Jurkat, Clone E6-1 (cell line): ENCODE results near the gene TM9SF2.

Source experiments
- DNase-seq: peaks from one replicate; pipeline ENCODE4 v3.0.0-alpha.2; 2011; ENCODE audit warnings: low read depth, low spot score
- H3K4me3 ChIP-seq: 2 replicates; pipeline ENCODE4 v1.5.1; 2011; ENCODE audit warnings: mild to moderate bottlenecking, low read length, control low read depth, moderate library complexity

The TM9SF2 gene

GRCh38 chr13:99523838-99524237 is 22.6 kb downstream of the TM9SF2 start:
- DNase-seq, result no peak
- H3K4me3 ChIP-seq, result no peak overlapping the region

DNA sequence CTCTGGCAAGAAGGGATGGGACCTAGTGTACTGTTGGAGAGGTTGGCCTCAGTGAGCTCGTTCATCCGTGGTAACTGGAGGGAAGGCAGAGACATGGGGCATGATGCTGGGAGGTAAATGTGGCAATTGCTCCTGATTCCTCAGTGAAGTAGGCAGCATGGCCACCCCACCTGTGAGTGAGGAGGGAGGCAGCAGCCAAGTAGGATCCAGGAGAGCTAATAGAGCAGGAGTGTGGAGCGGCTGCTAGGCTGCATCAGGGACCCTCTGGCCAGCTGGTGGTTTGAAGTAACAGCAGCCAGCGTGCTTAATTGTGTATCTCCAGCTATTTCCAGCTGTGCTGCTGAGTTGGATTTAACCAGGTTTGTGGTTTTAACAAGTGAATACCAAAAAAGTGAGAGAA is 24.7 kb downstream of the TM9SF2 start:
- no peak for DNase-seq
- H3K4me3 ChIP-seq, result no peak overlapping the region

DNA sequence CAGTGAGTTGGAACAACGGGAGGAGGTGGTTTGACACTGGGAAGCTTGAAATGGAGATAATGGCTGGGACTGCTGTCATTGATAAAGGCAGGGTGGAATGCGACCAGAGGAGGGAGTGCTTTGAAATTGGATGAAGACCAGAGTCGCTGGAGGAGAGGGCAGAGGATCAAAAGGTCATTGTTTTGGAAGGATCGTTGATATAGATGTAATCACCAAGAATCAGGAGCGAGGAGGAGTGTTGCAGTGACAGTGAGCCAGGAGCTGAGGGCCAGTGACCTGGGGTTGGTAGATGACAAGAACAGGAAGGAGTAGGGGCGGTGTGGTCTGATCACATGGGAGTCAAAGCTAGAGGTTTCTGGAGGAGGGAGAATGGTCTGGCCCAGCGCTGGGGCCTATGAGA is 25.3 kb downstream of the TM9SF2 start:
- H3K4me3 ChIP-seq, result no peak overlapping the region
- no peak for DNase-seq

DNA sequence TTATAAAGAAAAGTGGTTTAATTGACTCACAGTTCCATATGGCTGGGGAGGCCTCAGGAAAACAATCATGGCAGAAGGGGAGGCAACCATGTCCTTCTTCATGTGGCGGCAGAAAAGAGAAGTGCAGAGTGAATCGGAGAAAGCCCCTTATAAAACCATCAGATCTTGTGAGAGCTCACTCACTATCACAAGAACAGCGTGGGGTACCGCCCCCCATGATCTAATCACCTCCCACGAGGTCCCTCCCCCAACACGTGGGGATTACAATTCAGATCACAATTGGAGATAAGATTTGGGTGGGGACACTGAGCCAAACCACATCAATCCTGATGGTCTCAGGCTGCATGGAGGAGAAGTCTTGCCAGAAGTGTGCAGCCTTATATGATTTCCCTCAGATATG is 26.0 kb downstream of the TM9SF2 start:
- H3K4me3 ChIP-seq, result no peak overlapping the region
- peak; percentile 18 for DNase-seq

- no peak for DNase-seq
- H3K4me3 ChIP-seq, result no peak overlapping the region
Observed at GRCh38 chr13:99528547-99528946, 27.3 kb downstream of the TM9SF2 start.

DNA sequence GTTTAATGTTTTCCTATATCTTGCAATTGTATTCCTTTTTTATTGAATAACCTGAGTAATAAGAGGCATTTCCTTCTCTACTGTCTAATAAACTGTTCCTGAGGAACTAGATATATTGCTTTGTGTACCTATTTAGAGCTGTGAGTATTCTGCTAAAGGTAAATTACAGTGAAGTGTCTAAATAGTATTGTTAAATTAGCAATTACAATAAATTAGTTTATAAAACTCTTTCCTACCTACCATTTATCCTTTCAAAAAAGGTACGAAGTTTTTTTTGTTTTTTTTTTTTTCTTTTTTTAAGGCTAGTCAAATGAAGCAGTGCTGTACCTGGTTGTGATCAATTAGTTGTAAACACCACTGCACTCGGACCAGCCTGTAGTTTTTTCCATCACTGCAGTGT is 34.8 kb downstream of the TM9SF2 start:
- DNase-seq, result no peak
- no peak overlapping the region for H3K4me3 ChIP-seq

- no peak for DNase-seq
- no peak overlapping the region for H3K4me3 ChIP-seq
Observed at GRCh38 chr13:99540530-99540929, 39.3 kb downstream of the TM9SF2 start.

DNA sequence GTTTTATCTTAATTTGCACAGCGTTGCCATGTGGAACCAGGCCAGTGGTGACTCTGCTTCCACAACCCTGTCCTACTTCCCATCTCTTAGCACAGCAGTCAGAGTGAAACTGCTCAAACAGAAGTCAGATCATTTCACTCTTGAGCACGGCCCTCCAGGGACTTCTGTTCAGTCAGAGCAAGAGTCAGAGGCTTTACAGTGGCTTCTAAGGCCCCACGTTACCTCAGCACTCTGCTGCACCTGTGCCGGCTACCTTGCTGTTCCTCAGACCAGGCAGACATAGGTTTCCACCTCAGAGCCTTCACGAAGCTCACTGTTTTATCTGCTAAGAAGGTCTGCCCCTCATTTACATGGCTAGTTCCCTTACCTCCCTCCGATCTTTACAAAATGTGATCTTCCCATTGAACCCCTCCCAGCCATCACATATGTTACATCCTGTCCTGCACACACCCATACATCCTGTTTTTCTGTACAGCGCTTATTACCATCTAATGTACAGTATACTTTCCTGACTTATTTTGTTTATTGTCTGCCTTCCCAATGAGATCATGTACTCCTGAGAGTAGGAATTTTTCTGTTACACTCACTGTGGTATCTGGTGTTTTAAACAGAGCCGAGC is 41.6 kb downstream of the TM9SF2 start:
- H3K4me3 ChIP-seq, result no peak overlapping the region
- no peak for DNase-seq

- H3K4me3 ChIP-seq, result no peak overlapping the region
Observed at GRCh38 chr13:99545361-99545760, 44.1 kb downstream of the TM9SF2 start.

DNA sequence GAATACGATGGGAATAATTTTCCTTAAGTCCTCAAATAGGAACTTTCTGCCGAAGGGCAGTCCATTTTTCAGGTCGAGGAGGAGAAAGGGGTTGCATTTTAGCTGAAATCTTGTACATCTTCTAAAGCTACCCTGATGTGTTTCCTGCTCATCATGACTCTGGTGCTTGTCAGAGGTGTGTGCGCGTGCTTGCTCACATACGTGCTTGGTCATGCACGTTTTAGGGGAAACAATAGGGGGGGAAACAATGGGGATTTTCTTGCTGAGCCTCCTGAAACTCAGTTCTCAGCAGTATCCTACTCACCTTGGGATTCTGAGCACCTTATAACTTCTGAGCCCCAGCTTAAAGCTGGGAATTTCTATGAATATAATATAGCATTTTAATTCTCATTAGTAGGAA is 44.7 kb downstream of the TM9SF2 start:
- DNase-seq, result no peak
- H3K4me3 ChIP-seq, result no peak overlapping the region

More at GRCh38 chr13:99545361-99545760, 44.1 kb downstream of the TM9SF2 start:
- no peak for DNase-seq

- no peak for DNase-seq
- H3K4me3 ChIP-seq, result no peak overlapping the region
Observed at GRCh38 chr13:99546878-99547277, 45.6 kb downstream of the TM9SF2 start.

- no peak overlapping the region for H3K4me3 ChIP-seq
- no peak for DNase-seq
Observed at GRCh38 chr13:99548448-99548847, 47.2 kb downstream of the TM9SF2 start.

GRCh38 chr13:99553033-99553432 is 51.8 kb downstream of the TM9SF2 start:
- H3K4me3 ChIP-seq, result no peak overlapping the region
- DNase-seq, result no peak

DNA sequence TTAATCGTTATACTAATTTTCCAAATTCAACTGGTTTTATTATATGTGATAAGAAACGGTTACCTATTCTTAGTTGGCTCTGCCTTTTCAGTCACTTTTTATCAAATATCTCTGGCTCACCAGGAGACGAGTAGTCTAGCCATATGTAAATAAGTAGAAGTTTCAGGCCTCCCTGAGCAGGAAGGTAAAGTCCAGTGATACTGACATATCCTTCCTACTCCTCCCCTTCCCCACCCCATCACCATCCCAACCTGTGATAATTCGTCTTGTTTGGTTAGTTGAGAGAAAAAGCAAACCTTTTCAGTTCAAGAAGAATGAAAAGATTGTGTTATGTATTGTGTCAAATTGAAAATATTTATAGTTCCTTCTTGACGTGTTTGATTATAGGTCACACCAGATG is 53.9 kb downstream of the TM9SF2 start:
- H3K4me3 ChIP-seq, result no peak overlapping the region
- no peak for DNase-seq

- H3K4me3 ChIP-seq, result no peak overlapping the region
- DNase-seq, result no peak
Observed at GRCh38 chr13:99556867-99557443, 55.7 kb downstream of the TM9SF2 start.

GRCh38 chr13:99558570-99559180 is 57.4 kb downstream of the TM9SF2 start:
- no peak for DNase-seq
- no peak overlapping the region for H3K4me3 ChIP-seq

GRCh38 chr13:99559560-99559959 is 58.3 kb downstream of the TM9SF2 start:
- no peak overlapping the region for H3K4me3 ChIP-seq

GRCh38 chr13:99563404-99563803 is 62.1 kb downstream of the TM9SF2 start:
- H3K4me3 ChIP-seq, result no peak overlapping the region
- DNase-seq, result no peak

More at GRCh38 chr13:99559560-99559959, 58.3 kb downstream of the TM9SF2 start:
- DNase-seq, result no peak

DNA sequence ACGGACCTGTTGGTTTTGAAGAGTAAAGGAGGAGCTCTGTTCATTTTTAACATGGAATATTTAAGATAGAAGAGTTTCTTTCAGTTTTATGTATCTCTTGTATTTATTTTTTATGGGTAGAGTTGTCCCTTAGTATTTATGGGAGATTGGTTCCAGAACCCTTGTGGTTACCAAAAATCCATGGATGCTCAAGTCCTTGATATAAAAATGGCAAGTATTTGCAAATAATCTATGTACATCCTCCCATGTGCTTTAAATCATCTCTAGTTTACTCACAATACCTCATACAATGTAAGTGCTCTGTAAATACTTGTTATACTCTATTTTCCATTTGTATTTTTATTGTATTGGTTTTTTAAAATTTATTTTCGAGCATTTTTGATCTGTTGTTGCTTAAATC is 63.1 kb downstream of the TM9SF2 start:
- DNase-seq, result no peak
- H3K4me3 ChIP-seq, result no peak overlapping the region

DNA sequence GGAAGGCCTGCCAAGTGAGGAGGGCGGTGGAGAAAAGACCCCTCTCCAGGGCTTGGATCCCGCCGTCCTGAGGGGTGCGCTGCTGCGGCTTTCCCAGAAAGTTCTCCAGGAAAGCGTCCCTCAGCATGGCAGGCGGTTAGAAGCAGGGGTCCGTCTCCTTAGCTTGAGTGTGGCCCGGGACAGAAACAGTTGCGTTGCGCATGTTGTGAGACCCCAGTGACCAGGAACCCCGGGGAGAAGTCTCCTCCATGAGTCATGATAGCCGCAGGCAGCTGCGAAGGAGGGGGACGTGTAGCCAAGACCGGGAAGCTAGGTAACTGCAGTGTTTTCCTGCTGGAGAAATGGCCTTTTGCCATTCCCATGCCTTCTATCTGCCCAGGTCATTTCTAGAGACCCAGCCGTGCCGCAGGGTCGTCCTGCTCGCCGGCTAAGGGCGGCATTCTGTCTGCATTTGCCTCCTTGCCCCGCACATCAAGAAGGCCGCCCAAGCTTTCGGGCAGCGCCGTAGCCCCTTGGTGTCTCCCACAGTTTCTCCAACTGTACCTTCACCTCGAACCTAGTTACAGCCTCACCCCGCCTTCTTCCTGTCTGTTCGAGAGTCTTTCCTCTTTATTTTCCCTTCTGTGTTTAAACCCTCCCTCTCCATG is 64.3 kb downstream of the TM9SF2 start:
- no peak overlapping the region for H3K4me3 ChIP-seq
- no peak for DNase-seq
